ENCODE results near the gene GABRG3.

DNA sequence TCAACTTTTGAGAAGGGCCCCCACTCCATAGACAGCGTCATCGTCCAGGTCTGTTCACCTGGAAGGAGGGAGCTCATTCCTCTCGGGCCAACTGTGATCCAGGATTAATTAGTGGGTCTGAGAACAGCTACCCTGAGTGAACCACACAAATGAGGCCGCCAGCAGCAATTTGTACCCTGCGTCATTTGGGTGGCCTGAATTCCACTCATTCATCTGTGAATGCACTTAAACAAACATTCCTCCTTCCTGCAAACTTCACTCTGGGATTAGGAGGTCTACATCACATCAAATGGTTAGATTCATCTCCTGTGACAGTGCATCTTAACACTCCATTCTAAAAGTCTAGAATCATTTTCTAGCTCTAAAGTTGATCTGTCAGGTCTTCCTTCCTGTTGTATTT, 201.8 kb downstream of the GABRG3 start:
- TF ChIP-seq, protein P1, sequence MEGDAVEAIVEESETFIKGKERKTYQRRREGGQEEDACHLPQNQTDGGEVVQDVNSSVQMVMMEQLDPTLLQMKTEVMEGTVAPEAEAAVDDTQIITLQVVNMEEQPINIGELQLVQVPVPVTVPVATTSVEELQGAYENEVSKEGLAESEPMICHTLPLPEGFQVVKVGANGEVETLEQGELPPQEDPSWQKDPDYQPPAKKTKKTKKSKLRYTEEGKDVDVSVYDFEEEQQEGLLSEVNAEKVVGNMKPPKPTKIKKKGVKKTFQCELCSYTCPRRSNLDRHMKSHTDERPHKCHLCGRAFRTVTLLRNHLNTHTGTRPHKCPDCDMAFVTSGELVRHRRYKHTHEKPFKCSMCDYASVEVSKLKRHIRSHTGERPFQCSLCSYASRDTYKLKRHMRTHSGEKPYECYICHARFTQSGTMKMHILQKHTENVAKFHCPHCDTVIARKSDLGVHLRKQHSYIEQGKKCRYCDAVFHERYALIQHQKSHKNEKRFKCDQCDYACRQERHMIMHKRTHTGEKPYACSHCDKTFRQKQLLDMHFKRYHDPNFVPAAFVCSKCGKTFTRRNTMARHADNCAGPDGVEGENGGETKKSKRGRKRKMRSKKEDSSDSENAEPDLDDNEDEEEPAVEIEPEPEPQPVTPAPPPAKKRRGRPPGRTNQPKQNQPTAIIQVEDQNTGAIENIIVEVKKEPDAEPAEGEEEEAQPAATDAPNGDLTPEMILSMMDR (IDR thresholded peaks at IDR 0.05) = no peak
- TF ChIP-seq POLR2A (IDR thresholded peaks at IDR 0.05) = no peak
